ENCODE measurements around the gene ARFGAP2. TPM values are rescaled to one million over a fixed set of nuclear protein-coding genes. Genes with fewer than 3 reads are reported as not detected.

Gene ARFGAP2
- total RNA-seq, result 101 to 111 TPM (median 105 TPM) in 3 replicates

DNA sequence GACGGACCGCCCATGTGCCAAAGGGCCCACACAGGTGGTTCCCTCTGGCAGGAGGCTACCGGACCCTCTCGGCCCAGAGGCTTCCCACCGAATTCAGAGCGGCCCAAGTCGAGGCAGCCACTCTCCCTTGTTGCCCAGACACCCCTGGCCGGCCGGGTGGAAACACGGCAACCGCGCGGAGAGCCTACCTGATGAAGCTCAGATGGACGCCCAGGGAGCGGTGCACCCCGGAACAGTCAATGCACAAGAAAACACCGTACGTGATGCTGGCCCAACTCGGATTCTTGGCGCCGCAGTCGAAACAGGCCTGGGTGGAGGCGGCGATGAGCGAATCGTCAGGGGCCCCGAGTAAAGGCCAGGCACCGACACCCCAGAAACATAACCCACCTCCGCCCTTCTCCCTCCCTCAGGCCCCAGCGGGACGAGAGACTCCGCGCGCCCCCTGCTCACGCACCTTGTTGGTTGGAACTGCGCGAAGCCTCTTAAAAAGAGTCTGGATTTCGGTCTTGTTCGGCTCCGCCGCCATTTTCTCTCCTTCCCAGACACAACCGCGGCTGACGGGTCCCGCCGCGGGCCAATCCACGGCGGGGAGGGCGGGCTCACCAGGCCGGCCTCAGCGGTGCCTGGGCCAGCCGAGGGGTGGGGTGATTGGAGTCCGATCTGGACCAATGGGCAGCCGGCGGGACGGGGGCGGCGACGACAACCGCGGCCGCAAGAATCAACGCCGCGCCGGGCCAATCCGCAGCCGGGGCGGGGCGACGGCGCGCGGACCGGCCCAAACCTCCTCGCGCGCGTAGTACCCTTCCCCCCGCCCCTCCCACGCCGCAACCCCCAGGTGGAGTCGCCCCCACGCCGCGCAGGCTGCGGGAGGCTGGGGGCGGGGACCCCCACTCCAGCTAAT, at the start of gene ARFGAP2:
ARFGAP2 (minus strand) TSS at position 552 of the 901 bp plus-strand sequence; CDS start at position 526, 26 bp downstream.
- H3K36me3 Mint-ChIP-seq, result peaks cover 8% of the 10 kb centered on the region
- H3K4me1 Mint-ChIP-seq, result peaks cover 21% of the 10 kb centered on the region
- H3K27ac Mint-ChIP-seq, result peak within 1 kb of the TSS; percentile 100
- peak; percentile 92 to 96 for DNase-seq (ENCODE audit: low spot score in 2 of 2, unreplicated experiment in 2 of 2)
- no peaks in the 10 kb centered on the region for H3K9me3 Mint-ChIP-seq
- TF ChIP-seq, protein P1, sequence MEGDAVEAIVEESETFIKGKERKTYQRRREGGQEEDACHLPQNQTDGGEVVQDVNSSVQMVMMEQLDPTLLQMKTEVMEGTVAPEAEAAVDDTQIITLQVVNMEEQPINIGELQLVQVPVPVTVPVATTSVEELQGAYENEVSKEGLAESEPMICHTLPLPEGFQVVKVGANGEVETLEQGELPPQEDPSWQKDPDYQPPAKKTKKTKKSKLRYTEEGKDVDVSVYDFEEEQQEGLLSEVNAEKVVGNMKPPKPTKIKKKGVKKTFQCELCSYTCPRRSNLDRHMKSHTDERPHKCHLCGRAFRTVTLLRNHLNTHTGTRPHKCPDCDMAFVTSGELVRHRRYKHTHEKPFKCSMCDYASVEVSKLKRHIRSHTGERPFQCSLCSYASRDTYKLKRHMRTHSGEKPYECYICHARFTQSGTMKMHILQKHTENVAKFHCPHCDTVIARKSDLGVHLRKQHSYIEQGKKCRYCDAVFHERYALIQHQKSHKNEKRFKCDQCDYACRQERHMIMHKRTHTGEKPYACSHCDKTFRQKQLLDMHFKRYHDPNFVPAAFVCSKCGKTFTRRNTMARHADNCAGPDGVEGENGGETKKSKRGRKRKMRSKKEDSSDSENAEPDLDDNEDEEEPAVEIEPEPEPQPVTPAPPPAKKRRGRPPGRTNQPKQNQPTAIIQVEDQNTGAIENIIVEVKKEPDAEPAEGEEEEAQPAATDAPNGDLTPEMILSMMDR (IDR thresholded peaks at IDR 0.05; ENCODE audit: unreplicated experiment), result no peak
- no peaks in the 10 kb centered on the region for H3K27me3 Mint-ChIP-seq (ENCODE audit: low read depth)
- peak within 1 kb of the TSS; percentile 97 for H3K4me3 Mint-ChIP-seq

DNA sequence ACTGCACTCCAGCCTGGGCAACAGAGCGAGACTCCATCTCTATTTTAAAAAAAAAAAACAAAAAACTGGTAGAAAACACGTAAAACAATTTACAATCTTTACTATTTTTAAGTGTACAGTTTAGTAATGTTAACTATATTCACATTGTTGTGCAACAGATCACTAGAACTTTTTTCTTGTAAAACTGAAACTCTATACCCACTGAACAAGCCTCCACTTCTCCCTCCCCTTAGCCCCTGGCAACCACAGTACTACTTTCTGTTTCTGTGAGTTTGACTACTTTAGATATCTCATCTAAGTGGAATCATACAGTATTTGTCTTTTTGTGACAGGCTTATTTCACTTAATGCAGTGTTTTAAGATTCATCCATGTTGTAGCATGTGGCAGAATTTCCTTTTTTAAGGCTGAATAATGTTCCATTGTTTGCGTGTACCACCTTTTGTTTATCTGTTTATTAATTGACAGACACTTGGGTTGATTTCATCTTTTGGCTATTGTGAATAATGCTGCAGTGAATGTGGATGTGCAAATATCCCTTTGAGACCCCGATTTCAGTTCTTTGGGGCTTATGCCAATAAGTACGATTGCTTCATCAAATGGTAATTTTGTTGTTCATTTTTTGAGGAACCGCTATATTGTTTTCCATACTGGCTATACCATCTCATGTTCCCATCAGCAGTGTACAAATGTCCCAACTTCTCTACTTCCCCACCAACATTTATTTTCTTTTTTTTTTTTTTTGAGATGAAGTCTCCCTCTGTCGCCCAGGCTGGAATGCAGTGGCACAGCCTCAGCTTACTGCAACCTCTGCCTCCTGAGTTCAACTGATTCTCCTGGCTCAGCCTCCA, 49.1 kb upstream of the ARFGAP2 start:
- Mint-ChIP-seq H3K36me3 (peaks cover 34% of the 10 kb centered on the region), H3K27me3 (ENCODE audit: low read depth) (no peaks in the 10 kb centered on the region), H3K9me3 (no peaks in the 10 kb centered on the region), H3K4me3 (no peak overlapping the region), H3K4me1 (no peaks in the 10 kb centered on the region), H3K27ac (no peak overlapping the region)
- no peak for DNase-seq (ENCODE audit: low spot score in 2 of 2, unreplicated experiment in 2 of 2)
- TF ChIP-seq, protein P1 (IDR thresholded peaks at IDR 0.05; ENCODE audit: unreplicated experiment), result no peak

DNA sequence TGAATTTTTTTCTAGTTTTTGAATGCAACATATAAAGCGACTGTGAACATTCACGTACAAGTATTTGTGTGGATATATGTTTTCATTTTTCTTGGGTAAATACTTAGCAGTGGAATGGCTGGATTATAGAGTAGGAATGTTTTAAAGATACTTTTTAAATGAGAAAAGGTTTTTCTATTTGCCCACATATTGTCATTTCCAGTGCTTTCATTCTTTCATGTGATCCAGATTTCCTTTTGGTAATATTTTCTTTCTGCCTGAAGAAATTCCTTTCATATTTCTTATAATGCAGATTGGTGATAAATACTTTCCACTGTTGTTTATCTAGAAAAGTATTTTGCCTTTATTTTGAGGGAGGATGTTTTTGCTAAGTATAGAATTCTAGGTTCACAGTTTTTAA, 46.0 kb upstream of the ARFGAP2 start:
- Mint-ChIP-seq H3K4me1 (peaks cover 17% of the 10 kb centered on the region), H3K4me3 (no peak overlapping the region)

DNA sequence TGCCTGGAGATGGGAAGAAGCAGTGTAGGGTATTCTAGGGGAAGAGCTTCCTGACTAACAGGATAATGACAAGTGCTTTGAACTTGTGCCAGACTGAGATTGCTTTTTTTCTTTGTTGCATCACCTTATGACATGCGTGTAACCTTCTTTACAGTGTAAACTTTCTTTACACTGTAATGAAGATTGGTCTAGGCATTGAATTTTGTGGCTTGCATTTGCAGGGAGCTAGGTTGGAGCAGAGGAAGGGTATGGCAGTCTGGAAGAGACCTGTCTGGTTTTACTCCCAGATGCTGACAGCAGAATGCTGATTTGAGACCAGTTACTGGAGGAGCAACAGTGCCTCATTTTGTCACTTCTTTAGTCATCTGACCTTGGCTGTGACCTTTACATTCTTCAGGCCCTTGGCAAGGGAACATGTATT, 43.7 kb upstream of the ARFGAP2 start:
- TF ChIP-seq, protein P1 (IDR thresholded peaks at IDR 0.05; ENCODE audit: unreplicated experiment), result no peak
- peaks cover 32% of the 10 kb centered on the region for H3K4me1 Mint-ChIP-seq
- no peak overlapping the region for H3K4me3 Mint-ChIP-seq
- peaks cover 25% of the 10 kb centered on the region for H3K36me3 Mint-ChIP-seq
- no peak for DNase-seq (ENCODE audit: low spot score in 2 of 2, unreplicated experiment in 2 of 2)
- peak overlapping the region; percentile 75 for H3K27ac Mint-ChIP-seq
- H3K9me3 Mint-ChIP-seq, result no peaks in the 10 kb centered on the region
- H3K27me3 Mint-ChIP-seq (ENCODE audit: low read depth), result no peaks in the 10 kb centered on the region

More for the DNA sequence above, 46.0 kb upstream of the ARFGAP2 start:
- Mint-ChIP-seq H3K36me3 (peaks cover 35% of the 10 kb centered on the region), H3K27me3 (ENCODE audit: low read depth) (no peaks in the 10 kb centered on the region), H3K27ac (no peak overlapping the region), H3K9me3 (no peaks in the 10 kb centered on the region)
- DNase-seq (ENCODE audit: low spot score in 2 of 2, unreplicated experiment in 2 of 2), result no peak
- TF ChIP-seq, protein P1 (IDR thresholded peaks at IDR 0.05; ENCODE audit: unreplicated experiment), result no peak

DNA sequence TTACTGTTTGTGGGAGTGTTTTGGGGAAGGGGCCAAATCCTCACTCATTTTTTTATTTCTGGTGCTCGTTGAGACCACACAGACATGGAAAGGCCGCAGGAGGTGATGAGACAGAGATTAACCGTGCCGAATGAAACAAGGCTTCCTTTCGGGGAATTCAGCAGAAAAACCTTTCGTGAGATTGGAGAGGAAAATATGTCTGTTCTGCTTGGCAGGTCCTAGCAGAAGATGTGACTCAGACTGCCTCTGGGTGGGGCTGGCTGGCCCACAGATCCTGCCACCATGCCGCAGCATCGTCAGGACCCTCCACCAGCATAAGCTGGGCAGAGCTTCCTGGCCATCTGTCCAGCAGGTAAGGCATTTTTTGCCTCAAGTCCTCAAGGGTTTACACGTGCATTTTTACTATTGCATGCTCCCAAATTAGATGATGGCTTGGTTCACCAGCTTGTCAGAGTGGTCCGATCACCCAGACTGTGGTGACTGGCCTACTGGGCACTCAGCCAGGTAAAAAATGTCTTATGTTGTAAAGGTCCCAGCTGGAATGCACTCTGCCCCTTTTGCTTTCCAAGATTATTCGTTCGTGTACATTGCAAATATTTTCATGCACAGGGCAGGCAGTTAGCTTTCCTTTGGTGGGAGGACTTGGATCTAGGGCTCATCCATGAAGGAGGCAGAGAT, 39.6 kb upstream of the ARFGAP2 start:
- peak overlapping the region; percentile 89 for H3K4me3 Mint-ChIP-seq
- DNase-seq (ENCODE audit: low spot score in 2 of 2, unreplicated experiment in 2 of 2), result peak in 1 of 2 experiments; percentile 41
- no peaks in the 10 kb centered on the region for H3K9me3 Mint-ChIP-seq
- H3K27me3 Mint-ChIP-seq (ENCODE audit: low read depth), result no peaks in the 10 kb centered on the region
- H3K36me3 Mint-ChIP-seq, result peaks cover 14% of the 10 kb centered on the region
- H3K27ac Mint-ChIP-seq, result peak overlapping the region; percentile 95
- TF ChIP-seq, protein P1 (IDR thresholded peaks at IDR 0.05; ENCODE audit: unreplicated experiment), result no peak
- H3K4me1 Mint-ChIP-seq, result peaks cover 39% of the 10 kb centered on the region
